Panc1 (cell line): ENCODE measurements around the gene AFDN. TPM values are rescaled to one million over a fixed set of nuclear protein-coding genes. Genes with fewer than 3 reads are reported as not detected.

ENCODE experiments used
- ATAC-seq: fragments of 200-7000 bp; cut with Tn5 transposase; 2 replicates; pipeline ENCODE4 v1.9.1; 2020; ENCODE audit warnings: mild to moderate bottlenecking, moderate library complexity
- BruUV-seq: library from RNA; stranded (reverse); fragments of 400-500 nt; replicated peaks from 2 replicates; lab custom pipeline; 2021; lab: Mats Ljungman, UMichigan
- CTCF ChIA-PET: fragments of 300-600 bp; sonication (Branson Sonifier 250); formaldehyde crosslinking; loops from one replicate; lab custom pipeline; 2022; ENCODE audit warnings: antibody characterized with exemption; lab: Charles Lee
- POLR2A ChIA-PET: fragments of 300-600 bp; sonication (Branson Sonifier 250); formaldehyde crosslinking; loops from one replicate; lab custom pipeline; 2022; ENCODE audit warnings: antibody characterized with exemption; lab: Charles Lee
- DNase-seq: peaks from one replicate; pipeline ENCODE4 v3.0.0-alpha.2; 2010; ENCODE audit warnings: low read depth, low spot score
- H3K27ac ChIP-seq: 2 replicates; pipeline ENCODE4 v1.5.1; 2011; ENCODE audit warnings: mild to moderate bottlenecking, low read length, inconsistent platforms
- H3K27me3 ChIP-seq: fragments of 200-500 bp; sonication (Bioruptor generic); 2 replicates; pipeline ENCODE4 v1.6.0; 2014; ENCODE audit warnings: low read length, inconsistent platforms; ENCODE audit not compliant: control insufficient read depth, insufficient read depth
- H3K36me3 ChIP-seq: fragments of 200-500 bp; sonication (Bioruptor generic); 2 replicates; pipeline ENCODE4 v1.5.1; 2014; ENCODE audit warnings: inconsistent platforms, mild to moderate bottlenecking, low read length, moderate library complexity; ENCODE audit not compliant: control insufficient read depth, insufficient read depth
- H3K4me1 ChIP-seq: 2 replicates; pipeline ENCODE4 v1.5.1; 2011; ENCODE audit warnings: inconsistent platforms, mild to moderate bottlenecking, low read length, moderate library complexity; ENCODE audit not compliant: control insufficient read depth, insufficient read depth
- H3K4me3 ChIP-seq, 2 experiments: 2 replicates each; pipeline ENCODE4 v1.5.1; 2011 to 2012; ENCODE audit warnings: low read depth in 2 of 2, low read length in 2 of 2, mild to moderate bottlenecking in 2 of 2, inconsistent platforms in 1 of 2, moderate library complexity in 1 of 2
- H3K9me3 ChIP-seq: fragments of 200-500 bp; sonication (Bioruptor generic); 2 replicates; pipeline ENCODE4 v1.5.1; 2014; ENCODE audit warnings: low read depth, mild to moderate bottlenecking, inconsistent platforms, low read length, moderate library complexity; ENCODE audit not compliant: control insufficient read depth, insufficient read depth
- POLR2AphosphoS5 ChIP-seq: IDR thresholded peaks from 2 replicates; pipeline ENCODE4 v1.6.1; 2012; ENCODE audit warnings: mild to moderate bottlenecking, low read depth, low read length, moderate library complexity
- SIN3A ChIP-seq: IDR thresholded peaks from 2 replicates; pipeline ENCODE4 v1.6.1; 2012; ENCODE audit warnings: low read depth, mild to moderate bottlenecking, low read length, moderate library complexity, borderline replicate concordance; ENCODE audit not compliant: insufficient read depth
- TCF7L2 ChIP-seq: IDR thresholded peaks from 2 replicates; pipeline ENCODE4 v1.6.1; 2011; ENCODE audit warnings: mild to moderate bottlenecking, low read depth, low read length, inconsistent platforms
- in situ Hi-C: cut with HindIII; loops from 2 replicates; pipeline ENCODE4 v1.10.0; 2016; ENCODE audit warnings: low sequenced_read_pairs, low pct_unique_long_range_greater_than_20kb
- intact Hi-C: fragments of 100-400 bp; cut with micrococcal nuclease; formaldehyde crosslinking; loops from one replicate; pipeline ENCODE4 v1.10.0; 2022; ENCODE audit not compliant: unreplicated experiment
- total RNA-seq: library from RNA; stranded (reverse); gene quantifications from one replicate; pipeline ENCODE4 v1.2.1, GENCODE V29; 2021; ENCODE audit not compliant: unreplicated experiment
- TF ChIP-seq, protein P1 (sequence below), 2 experiments: IDR thresholded peaks; 2 replicates each; pipeline ENCODE4 v1.6.1; 2011 to 2012; ENCODE audit warnings: low read depth in 2 of 2, control low read depth in 1 of 2, low read length in 1 of 2, mild to moderate bottlenecking in 1 of 2, moderate library complexity in 1 of 2; ENCODE audit not compliant: insufficient read depth in 1 of 2
- TF ChIP-seq, protein P2 (sequence below): fragments of 450-650 bp; IDR thresholded peaks from 2 replicates; pipeline ENCODE4 v1.5.1; 2017; ENCODE audit warnings: mild to moderate bottlenecking

AFDN gene
- total RNA-seq, 1 experiment from 2014 or later, result 143 TPM

DNA sequence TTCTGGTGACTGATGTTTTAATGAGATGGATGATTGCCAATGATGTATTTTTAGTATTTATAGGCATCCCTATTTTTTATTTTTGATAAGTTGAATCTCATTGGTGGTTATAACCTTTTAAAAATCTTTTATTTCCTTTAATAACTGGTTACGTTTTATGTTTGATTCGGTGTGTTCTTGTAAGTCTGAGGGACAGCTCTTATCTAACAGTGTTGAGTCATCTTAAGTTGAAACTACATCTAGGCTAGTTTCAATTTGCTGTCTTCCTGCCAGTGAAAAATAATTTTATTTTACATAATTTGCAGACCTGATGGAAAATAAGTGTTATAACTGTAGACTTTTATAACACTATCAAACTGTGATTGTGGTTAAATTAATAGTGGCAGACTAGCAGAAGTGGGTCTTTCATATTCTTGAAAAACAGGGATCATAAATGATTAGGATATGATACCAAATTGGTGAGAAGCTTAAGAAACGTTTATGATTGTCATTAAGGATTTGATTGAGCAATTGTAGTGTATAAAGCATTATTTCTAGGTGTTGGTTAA, 4.6 kb downstream of the AFDN start:
- no peak for DNase-seq
- BruUV-seq, result no TSS peak
- ATAC-seq, result no peak
- Histone ChIP-seq H3K27me3 (no peaks in the 10 kb centered on the region), H3K9me3 (no peaks in the 10 kb centered on the region), H3K4me1 (peaks cover 53% of the 10 kb centered on the region), H3K36me3 (no peaks in the 10 kb centered on the region; the same call in 1 of the 2 replicates), H3K27ac (no peak overlapping the region), H3K4me3 (no peak overlapping the region)
- intact Hi-C loops, result no loop called here
- ChIA-PET CTCF (interaction anchor here (0.8 kb wide), 1 partner anchor 17 kb away, joined by 3 read pairs; no protein-coding TSS in a partner anchor), POLR2A (no interaction called here)
- in situ Hi-C loops, result no loop called here
- no peak for TF ChIP-seq TCF7L2
- TF ChIP-seq, protein P1, sequence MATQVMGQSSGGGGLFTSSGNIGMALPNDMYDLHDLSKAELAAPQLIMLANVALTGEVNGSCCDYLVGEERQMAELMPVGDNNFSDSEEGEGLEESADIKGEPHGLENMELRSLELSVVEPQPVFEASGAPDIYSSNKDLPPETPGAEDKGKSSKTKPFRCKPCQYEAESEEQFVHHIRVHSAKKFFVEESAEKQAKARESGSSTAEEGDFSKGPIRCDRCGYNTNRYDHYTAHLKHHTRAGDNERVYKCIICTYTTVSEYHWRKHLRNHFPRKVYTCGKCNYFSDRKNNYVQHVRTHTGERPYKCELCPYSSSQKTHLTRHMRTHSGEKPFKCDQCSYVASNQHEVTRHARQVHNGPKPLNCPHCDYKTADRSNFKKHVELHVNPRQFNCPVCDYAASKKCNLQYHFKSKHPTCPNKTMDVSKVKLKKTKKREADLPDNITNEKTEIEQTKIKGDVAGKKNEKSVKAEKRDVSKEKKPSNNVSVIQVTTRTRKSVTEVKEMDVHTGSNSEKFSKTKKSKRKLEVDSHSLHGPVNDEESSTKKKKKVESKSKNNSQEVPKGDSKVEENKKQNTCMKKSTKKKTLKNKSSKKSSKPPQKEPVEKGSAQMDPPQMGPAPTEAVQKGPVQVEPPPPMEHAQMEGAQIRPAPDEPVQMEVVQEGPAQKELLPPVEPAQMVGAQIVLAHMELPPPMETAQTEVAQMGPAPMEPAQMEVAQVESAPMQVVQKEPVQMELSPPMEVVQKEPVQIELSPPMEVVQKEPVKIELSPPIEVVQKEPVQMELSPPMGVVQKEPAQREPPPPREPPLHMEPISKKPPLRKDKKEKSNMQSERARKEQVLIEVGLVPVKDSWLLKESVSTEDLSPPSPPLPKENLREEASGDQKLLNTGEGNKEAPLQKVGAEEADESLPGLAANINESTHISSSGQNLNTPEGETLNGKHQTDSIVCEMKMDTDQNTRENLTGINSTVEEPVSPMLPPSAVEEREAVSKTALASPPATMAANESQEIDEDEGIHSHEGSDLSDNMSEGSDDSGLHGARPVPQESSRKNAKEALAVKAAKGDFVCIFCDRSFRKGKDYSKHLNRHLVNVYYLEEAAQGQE (IDR thresholded peaks at IDR 0.05; ENCODE audit: insufficient read depth in 1 of 2, low read depth in 2 of 2, low read length in 1 of 2), result no peak
- TF ChIP-seq SIN3A, result no peak
- no peak for TF ChIP-seq POLR2AphosphoS5
- TF ChIP-seq, protein P2, sequence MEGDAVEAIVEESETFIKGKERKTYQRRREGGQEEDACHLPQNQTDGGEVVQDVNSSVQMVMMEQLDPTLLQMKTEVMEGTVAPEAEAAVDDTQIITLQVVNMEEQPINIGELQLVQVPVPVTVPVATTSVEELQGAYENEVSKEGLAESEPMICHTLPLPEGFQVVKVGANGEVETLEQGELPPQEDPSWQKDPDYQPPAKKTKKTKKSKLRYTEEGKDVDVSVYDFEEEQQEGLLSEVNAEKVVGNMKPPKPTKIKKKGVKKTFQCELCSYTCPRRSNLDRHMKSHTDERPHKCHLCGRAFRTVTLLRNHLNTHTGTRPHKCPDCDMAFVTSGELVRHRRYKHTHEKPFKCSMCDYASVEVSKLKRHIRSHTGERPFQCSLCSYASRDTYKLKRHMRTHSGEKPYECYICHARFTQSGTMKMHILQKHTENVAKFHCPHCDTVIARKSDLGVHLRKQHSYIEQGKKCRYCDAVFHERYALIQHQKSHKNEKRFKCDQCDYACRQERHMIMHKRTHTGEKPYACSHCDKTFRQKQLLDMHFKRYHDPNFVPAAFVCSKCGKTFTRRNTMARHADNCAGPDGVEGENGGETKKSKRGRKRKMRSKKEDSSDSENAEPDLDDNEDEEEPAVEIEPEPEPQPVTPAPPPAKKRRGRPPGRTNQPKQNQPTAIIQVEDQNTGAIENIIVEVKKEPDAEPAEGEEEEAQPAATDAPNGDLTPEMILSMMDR, result no peak

DNA sequence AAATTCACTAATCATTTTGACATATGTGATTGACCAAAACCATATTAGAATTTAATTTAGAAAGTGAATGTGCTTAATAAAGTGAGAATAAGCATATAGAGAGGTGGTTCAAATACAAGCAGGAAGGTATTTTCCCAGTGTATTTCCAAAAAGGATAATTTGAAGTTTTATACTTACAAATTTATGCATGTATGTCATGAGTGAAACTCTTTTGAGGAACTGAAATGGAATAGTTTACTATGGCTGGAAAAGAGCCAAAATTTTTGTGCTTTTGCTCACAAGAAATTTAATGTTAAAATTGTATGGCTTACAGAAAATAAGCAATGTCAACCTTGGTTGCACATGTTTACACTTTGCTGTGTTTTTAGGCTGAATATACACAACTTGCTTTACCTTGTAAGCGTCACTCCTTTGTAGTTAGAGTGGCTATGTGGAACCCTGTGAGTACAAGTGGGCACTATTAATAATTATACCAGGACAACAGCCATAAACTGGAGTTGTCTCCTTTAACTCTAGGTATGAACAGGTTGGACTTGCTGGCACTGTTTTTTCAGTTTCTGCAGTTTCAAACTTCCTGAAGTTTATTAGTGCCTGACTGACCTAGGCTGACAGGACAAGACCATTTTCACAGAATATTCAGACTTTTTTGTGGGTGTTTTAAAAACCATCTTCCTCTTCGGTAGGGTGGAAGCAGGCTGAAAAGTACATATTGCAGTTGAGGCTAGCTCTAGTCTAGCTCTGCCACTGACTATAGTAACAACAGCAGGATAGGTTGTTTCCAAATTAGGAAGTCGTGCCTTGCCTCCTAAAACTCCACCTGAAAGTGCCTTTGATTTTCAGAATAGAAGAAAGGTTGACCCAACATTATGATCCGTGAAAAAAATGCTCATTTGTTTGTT, 6.0 kb downstream of the AFDN start:
- Histone ChIP-seq H3K27me3 (no peaks in the 10 kb centered on the region), H3K27ac (peak overlapping the region; percentile 52; the same call in 1 of the 2 replicates), H3K4me1 (peaks cover 56% of the 10 kb centered on the region), H3K9me3 (no peaks in the 10 kb centered on the region), H3K36me3 (no peaks in the 10 kb centered on the region; the same call in 1 of the 2 replicates), H3K4me3 (no peak overlapping the region)
- intact Hi-C loops, result no loop called here
- DNase-seq (no peak), ATAC-seq (peak; percentile 59)
- in situ Hi-C loops, result no loop called here
- ChIA-PET POLR2A (interaction anchor here (0.5 kb wide), 1 partner anchor 20 kb away, joined by 4 read pairs; no protein-coding TSS in a partner anchor), CTCF (no interaction called here)
- BruUV-seq, result no TSS peak
- TF ChIP-seq POLR2AphosphoS5 (no peak), SIN3A (no peak), TCF7L2 (no peak)
- TF ChIP-seq, protein P2, result no peak
- TF ChIP-seq, protein P1 (IDR thresholded peaks at IDR 0.05; ENCODE audit: insufficient read depth in 1 of 2, low read depth in 2 of 2, low read length in 1 of 2), result no peak
